NCI-H1048 (cell line): ENCODE results near the gene SHROOM1.
A peak's percentile ranks its signal among the peaks of the same experiment; 100 is the strongest.
"Not testable (repeated sequence)": the region's sequence is repeated elsewhere in the genome, so short reads cannot be mapped to it uniquely, and the experiment has no call there.

ENCODE experiments used
- DNase-seq: peaks from one replicate; lab custom pipeline; 2025; lab: John Stamatoyannopoulos, UW

The SHROOM1 gene

DNA sequence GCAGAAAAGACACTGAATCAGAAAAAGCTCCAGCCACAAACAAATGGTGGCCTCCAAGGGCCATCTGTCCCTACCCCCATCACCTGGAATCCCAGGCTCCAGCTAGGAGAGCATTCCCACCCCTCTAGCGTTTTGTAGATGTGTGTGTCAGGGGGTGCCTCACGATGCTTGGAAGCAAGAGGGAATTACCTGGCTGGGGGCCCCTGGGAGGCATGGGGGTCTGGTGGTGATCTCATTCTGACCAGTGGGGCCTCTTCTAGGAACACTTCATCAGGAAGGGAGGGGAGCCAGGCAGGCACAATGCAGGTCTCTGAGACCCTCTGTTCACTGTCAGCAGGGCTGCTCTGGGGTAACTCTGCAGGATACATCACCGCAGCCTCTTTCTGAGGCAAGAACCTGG, 6.0 kb downstream of the SHROOM1 start:
- no peak for DNase-seq

DNA sequence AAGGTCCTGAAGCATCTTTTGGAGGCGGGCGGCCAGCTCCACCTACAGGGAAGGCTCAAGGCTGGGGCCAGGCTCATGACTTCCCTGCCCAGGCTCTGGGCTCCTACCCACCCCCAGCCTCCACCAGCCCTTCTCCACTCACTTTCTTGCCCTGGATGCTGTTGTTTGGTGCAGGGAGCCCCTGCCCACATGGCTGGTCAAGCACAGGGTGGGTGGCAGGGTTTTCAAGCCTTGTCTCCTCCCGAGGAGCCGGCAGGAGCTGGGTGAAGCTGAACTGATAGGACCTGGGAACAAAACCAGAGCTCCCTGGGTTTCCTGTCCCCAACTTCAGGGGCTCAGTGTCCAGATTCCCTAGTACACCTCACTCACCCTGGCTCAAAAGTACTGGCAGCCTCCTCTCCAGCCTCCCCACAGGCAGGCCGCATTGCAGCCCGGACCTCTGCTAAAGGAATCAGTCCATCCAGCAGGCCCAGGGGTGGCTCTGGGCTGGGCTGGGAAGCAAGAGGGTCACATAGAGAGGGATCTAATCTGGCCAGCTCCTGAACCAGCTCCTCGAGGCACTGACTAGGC, 6.9 kb downstream of the SHROOM1 start:
- DNase-seq, result no peak

DNA sequence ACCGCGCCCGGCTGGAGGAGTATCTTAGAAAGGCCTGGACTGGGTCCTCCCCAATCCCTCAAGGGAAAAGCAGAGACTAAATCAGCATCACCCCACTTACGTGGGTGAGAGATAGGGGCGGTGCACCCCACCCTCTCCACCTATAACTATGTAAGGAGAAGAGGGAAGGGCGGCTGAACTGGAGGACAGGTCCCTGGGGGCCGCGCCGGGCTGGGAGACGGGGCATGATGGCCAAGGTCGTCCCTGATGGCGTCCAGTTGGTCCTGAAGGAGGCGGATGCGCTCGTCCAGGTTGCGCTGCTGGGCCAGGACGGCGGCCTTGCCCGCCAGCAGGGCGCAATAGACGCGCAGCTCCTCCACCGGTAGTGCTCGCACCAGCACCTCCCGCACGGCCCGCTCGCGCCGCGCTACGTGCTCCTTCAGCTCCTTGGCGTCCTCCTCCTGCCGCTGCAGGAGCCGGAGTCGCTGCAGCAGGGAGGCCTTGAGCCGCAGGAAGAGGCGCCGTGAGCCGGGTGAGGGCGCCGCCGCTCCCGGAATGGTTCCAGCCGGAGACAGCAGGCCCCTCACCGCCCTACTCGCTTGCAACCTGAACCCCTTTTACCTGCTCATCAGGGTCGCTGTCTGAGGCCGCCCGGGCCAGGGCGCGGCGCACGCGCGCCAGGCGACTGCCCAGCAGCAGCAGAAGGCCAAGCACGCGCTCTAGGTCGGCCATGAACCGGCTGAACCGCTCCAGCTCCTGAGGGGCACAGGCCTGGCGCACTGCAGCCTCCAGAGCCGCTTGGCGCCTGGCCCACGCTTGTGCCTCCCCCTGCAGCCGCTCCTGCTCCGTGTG, 7.6 kb downstream of the SHROOM1 start:
- DNase-seq, result no peak

DNA sequence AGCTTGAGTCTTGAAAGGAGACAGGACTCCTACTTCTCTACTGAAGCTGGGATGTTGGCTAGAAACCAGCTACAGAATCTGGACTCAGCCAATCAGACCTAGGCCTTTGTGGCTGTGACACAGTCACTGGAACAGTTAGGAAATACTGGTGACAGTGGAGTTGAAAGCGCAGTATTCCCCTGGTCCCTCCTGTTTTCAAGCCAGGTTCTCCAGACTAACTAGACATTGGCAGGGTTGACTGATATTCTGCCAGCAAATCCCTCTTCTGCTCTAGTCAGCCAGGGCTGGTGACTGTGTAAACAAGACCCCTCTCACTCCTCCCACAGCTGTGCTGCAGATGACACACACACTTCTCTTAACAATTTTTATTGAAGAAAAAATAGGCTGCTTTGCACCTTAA, 8.7 kb downstream of the SHROOM1 start:
- no peak for DNase-seq

DNA sequence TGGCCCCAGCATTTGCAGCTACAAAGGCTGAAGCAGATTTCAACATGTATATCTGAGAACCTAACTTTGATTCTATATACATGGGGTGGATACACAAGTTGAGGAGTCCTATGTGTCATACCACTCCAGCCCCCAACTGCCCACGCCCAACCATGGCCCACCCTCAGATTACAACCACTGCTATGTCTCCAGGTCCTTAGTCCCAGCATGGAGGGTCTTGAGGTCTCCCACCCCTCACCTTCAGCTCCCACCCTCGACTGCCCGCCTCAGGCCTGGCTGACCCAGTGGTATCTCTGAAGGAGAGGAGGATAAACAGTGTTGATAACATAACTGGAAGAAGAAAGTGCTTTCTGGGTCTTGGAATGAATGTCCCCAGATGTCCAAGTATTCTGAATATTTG, 9.1 kb downstream of the SHROOM1 start:
- no peak for DNase-seq

DNA sequence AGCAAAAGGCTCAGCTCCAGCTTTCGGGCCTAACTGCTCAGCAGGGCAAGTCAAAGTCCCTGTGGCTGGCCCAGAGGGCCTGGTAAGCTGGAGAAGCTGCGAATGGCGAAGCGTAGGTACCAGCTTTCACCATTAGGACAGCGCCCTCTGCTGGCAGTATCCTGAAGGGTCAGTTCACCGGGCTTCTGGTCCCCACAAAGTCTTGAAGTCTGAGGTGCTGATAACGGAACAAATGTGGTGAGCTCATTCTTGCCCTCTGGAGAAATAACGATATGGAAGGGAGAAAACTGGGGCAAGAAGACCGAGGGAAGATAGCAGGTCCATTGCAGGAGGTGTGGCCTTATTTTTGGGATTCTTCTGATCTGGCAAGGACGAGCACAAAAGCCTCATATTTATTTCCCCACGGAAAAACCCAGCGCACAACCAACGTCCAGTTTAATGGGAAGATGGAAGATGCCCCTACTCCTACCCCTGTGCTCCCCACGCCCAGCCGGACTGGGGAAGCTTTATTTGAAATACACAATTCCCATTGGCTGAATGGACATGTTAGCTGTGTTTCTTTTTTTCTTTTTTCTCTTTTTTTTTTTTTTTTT, 10.2 kb downstream of the SHROOM1 start:
- DNase-seq, result peak; percentile 71

DNA sequence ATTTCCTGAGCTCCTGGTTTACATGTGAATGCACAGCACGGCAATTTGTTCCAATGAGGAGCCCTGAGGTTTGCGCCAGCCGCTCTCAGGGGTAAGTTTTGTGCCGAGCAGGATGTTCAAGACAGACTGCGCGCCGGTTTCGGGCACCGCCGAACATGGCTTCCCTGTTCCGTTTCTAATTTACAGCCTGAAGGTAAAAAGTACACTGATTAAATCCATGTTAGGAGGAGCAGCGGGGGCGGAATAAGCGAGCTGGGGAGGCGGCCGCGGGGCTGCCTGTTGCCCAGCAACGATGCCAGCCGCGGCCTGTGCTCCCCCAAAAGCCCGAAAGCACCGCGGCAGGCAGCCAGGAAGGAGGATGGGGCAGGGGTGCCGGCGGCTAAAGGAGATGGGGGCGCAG, 11.0 kb downstream of the SHROOM1 start:
- no peak for DNase-seq

DNA sequence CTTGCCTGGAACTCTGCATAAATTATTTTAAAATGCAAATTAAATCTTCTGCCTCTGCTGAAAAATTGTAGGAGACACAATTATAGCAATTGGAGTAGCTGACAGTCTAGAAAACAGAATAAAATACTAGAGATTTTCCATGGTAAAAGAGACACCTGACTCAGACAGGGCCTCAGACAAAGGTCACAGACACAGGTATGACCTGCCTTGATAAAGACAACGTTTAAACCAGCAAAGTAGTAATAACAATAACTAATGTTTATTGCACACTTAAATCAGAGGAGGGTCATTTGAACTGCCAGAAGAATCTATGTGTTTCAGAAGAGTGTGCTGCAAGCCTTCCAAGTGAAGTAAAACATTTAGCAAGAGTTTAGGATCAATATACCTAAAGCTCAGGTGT, 13.4 kb downstream of the SHROOM1 start:
- DNase-seq, result no peak

DNA sequence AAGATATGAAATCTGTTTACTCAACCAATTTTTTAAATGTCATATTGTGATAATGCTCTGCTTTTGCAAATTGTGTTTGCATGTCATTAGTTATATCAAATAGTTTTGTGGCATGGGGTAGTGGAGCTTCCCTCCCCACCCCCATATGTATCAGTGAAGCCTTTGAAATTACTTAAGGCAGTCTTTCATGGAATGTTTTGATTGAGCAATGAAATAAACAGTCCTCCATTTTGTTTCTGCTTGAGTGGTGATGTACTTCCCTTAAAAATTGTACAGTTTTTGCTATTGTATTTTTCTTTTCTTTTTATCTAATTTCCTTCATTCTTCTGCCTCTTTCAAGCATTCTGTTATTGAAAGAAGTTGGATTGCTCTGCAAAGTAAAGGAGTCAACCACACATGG, 13.9 kb downstream of the SHROOM1 start:
- DNase-seq, result no peak

DNA sequence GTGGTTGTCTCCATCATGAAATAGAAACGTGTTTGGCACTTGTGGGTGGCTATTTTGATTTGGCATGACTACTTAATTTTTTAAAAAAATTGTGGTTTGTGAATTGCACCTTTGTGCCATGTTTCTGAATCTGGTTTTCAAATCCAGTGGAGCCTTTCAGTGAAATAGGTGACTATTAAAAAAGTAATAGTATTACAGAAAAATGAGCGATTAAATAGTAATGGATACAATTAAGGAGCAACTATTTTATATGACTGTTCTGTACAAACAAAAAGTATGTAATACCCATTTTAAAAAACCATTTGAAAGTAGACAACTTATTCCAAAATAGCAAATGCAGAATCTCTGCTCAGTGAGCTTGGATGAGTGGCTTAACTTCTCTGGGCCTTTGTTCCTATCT, 14.4 kb downstream of the SHROOM1 start:
- DNase-seq, result no peak

DNA sequence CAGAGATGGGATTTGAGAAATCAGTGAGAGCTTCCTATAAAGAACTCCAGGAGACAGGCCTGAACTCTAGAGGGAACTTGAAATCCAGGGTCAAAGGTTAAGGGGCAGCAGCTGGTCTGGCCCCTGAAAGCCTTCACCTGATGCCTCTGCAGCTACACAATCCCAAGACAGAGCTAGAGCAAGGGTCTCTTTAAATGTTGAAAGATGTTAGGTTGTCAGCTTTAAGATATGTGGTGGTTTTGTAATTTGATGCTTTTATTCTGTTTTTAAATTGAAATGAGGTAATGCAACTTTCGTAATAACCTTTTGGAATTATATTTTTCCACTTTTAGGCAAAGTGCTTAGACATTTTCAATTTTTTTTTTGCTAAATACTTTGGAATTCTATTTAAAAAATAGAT, 15.0 kb downstream of the SHROOM1 start:
- DNase-seq, result no peak

DNA sequence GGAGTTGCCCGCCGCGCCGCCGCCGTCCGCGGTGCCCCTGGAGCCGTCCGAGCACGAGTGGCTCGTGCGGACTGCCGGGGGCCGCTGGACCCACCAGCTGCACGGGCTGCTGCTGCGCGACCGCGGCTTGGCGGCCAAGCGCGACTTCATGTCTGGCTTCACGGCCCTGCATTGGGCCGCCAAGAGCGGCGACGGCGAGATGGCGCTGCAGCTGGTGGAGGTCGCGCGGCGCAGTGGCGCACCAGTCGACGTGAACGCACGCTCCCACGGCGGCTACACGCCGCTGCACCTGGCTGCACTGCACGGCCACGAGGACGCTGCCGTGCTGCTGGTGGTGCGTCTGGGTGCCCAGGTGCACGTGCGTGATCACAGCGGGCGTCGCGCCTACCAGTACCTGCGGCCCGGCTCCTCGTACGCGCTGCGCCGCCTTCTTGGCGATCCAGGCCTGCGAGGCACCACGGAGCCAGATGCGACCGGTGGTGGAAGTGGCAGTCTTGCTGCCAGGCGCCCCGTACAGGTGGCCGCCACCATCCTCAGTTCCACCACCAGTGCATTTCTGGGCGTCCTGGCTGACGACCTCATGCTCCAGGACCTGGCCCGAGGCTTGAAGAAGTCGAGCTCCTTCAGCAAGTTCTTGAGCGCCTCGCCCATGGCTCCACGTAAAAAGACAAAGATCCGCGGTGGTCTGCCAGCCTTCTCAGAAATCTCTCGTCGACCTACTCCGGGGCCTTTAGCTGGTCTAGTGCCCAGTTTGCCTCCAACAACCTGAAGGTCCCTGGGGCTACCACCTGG, 15.7 kb downstream of the SHROOM1 start:
- DNase-seq, result no peak

DNA sequence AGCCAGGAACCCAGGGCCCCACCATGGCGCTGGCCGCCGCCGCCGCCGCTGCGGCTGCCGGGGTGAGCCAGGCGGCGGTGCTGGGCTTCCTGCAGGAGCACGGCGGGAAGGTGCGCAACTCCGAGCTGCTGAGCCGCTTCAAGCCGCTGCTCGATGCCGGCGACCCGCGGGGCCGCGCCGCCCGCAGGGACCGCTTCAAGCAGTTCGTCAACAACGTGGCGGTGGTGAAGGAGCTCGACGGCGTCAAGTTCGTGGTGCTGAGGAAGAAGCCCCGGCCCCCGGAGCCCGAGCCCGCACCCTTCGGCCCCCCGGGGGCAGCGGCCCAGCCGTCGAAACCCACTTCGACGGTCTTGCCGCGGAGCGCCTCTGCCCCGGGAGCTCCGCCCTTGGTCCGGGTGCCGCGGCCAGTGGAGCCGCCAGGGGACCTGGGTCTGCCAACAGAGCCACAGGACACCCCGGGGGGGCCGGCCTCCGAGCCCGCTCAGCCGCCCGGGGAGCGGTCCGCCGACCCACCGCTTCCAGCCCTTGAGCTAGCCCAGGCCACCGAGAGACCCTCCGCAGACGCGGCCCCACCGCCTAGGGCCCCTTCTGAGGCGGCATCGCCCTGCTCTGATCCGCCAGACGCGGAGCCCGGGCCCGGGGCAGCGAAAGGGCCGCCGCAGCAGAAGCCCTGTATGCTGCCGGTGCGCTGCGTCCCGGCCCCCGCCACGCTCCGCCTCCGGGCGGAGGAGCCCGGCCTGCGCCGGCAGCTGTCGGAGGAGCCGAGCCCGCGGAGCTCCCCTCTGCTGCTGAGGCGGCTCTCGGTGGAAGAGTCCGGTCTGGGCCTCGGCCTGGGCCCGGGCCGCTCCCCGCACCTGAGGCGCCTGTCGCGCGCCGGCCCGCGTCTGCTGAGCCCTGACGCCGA, 16.6 kb downstream of the SHROOM1 start:
- no peak for DNase-seq

DNA sequence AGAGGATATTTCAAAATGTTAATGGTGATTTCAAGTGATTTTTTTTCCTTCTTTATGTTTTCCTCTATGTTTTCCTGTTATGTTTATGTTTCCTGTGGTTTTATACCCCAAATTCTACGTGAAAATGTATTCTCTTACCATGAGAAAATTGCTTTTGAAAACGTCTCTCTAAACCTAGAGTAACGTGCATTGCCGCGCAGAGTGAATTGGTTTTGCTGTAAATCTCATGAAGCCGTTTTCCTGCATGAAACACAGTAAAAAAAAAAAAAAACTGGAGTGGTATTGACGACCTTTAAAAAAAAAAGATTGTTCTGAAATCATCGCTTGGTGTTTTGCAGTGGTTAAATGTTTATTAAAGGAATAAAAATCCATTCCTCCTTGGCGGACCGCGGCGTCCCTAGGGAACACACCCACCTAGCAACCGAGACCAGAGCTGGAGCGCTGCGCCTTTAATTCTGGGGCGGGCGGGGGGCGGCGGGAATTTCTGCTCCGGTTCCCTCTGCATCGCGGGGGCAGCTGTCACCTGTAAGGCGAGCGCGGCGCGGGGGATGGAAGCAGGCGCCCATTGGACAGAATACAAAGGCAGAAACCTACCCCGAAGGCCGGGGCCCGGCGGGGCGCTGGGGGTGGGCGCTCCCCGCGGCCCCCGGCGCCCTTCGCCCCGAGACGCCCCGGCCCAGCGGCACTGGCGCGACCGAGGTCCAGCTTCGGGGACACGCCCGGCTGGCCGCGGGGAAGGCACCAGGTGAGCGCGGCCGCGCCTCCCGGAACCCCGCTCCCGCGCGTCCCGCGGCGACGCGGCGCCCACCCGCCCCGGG, 17.5 kb downstream of the SHROOM1 start, which contains the start of gene SOWAHA:
TSS of gene SOWAHA (plus strand) at position 522 of the 818 bp plus-strand sequence. CDS start 320 bp downstream, outside the sequence.
- no peak for DNase-seq

DNA sequence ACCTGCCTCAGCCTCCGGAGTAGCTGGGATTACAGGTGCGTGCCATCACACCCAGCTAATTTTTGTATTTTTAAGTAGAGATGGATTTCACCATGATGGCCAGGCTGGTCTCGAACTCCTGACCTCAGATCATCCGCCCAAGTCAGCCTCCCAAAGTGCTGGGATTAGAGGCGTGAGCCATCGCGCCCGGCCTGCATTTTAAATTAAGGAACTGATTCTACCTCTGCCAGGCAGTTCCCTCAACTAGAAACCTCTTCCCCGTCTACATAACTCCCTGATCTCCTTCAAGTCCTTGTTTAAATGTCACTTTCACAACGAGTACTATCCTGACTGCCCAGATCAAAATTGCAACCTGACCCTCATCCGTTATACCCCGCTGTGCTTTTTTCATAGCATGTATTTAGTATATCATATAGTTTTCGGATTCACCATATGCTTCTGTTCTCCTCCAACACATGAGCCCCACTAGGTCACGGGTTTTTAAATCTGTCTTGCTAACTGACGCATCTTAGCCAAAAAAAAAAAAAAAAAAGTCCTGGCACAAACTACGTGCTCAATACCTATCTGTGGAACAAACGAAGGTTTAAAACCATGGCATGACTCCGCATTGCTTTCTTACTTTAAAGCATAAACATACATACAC, 18.2 kb downstream of the SHROOM1 start:
- no peak for DNase-seq

DNA sequence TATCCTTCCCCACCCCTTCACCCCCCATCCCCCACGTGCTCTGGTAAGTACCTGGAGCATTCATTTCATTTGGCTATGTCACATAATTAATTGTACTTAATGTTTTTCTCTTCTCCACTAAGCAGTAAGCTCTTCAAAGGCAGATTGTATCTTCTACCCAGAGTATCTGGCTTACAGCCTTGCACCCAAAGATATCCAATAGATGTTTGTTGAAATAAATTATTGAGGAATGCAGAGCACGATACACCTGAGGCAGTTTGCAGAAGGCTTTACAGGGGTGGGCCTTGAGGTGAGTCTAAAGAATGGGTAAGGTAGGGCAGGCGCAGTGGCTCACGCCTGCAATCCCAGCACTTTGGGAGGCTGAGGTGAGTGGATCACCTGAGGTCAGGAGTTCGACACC, 19.8 kb downstream of the SHROOM1 start:
- no peak for DNase-seq

DNA sequence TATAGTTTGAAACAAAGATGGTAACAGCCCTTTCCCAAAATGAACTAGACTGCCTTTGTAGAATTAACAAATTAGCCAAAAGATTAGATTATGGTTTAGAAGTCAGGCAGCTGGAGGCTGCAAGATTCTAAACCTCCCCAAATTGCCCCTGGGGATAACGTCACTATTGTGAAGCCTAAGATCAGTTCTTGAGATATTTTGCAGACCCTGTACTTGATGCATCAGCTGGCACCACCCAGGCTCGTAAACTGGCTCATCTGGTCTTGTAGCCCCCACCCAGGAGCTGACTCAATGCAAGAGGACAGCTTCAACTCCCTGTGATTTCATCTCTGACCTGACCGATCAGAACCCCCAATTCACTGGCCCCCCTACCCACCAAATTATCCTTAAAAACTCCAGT, 21.6 kb downstream of the SHROOM1 start:
- no peak for DNase-seq

DNA sequence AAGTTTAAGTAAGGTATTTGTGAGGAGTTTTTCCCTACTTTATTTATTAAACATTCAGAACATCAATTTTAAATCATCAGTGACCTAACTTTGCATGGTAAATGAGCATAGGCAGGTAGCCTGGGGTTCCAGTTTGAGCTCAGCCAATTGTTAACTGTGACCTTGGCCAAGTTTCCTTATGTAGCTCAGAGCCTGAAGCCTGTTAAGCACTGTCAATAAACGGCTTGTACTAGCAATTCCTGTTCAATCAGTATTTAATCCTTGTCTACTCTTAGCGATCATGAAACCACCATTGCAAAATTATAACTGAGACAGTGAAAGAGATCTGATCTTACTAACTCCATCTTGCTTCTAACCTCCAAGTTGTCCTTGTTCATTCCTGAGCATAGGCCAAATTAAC, 22.0 kb downstream of the SHROOM1 start:
- no peak for DNase-seq

DNA sequence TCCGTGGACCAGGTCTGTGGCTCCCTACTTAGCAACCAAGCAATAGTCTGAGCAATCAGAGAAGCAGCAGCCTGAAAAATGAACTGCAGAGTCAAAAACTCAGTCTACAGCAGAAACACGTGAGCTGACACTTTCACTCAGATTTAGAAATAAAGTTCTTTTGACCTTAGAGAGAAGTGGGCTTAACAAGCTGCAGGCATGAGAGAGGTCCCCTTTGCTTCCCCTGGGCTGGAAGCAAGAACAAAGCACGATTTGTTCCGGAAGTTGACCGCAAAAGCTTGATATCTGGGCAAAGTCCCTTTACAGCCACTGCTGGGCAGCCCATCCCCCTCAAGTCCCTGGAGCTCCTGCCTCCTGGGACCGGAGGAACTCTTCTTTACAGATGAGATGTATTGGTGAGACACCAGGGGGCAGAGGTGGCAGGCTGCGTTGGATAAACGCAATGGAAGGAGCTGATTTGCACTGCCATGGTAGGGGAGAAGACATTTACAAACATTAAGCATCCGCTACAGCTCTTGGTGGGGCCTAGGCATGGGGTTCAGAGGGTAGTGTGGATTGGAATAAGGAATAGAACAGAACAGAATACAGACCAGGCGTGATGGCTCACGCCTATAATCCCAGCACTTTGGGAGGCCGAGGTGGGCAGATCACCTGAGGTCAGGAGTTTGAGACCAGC, 23.1 kb downstream of the SHROOM1 start:
- DNase-seq, result no peak

DNA sequence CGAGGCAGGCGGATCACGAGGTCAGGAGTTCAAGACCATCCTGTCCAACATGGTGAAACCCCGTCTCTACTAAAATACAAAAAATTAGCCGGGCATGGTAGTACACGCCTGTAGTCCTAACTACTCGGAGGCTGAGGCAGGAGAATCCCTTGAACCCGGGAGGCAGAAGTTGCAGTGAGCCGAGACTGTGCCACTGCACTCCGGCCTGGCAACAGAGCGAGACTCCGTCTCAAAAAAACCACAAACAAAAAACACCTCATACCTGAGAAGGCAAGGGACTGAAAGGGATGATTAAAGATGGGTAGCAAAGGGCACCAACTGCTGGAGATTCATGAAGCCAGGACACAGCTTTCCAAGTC, 23.7 kb downstream of the SHROOM1 start:
- DNase-seq, result not testable (repeated sequence)
